SKM-1 (cell line): ENCODE data around the gene TSPAN14.
A peak's percentile ranks its signal among the peaks of the same experiment; 100 is the strongest.

Source experiments
- DNase-seq: peaks from one replicate; lab custom pipeline; 2025; ENCODE audit not compliant: unreplicated experiment; lab: John Stamatoyannopoulos, UW

The TSPAN14 gene

GRCh38 chr10:80454513-80455460, 677 bp downstream of the TSPAN14 start:
- no peak for DNase-seq

- no peak for DNase-seq
Observed at GRCh38 chr10:80455461-80456349, 1.6 kb downstream of the TSPAN14 start.

GRCh38 chr10:80457554-80458262, 3.6 kb downstream of the TSPAN14 start:
- no peak for DNase-seq

- DNase-seq = no peak
Observed at GRCh38 chr10:80458263-80458625, 4.1 kb downstream of the TSPAN14 start.

GRCh38 chr10:80458638-80459037, 4.5 kb downstream of the TSPAN14 start:
- no peak for DNase-seq

GRCh38 chr10:80459047-80459865, 5.1 kb downstream of the TSPAN14 start:
- peak; percentile 60 for DNase-seq

- no peak for DNase-seq
Observed at GRCh38 chr10:80460399-80461207, 6.5 kb downstream of the TSPAN14 start.

GRCh38 chr10:80461208-80462183, 7.4 kb downstream of the TSPAN14 start:
- no peak for DNase-seq

- no peak for DNase-seq
Observed at GRCh38 chr10:80462299-80462980, 8.3 kb downstream of the TSPAN14 start.

GRCh38 chr10:80462981-80463741, 9.1 kb downstream of the TSPAN14 start:
- DNase-seq = no peak

GRCh38 chr10:80463868-80464267, 9.8 kb downstream of the TSPAN14 start:
- no peak for DNase-seq

GRCh38 chr10:80464557-80465450, 10.7 kb downstream of the TSPAN14 start:
- no peak for DNase-seq

GRCh38 chr10:80465451-80465835, 11.3 kb downstream of the TSPAN14 start:
- no peak for DNase-seq

- DNase-seq = no peak
Observed at GRCh38 chr10:80465839-80466590, 11.9 kb downstream of the TSPAN14 start.

GRCh38 chr10:80466724-80467326, 12.7 kb downstream of the TSPAN14 start:
- no peak for DNase-seq
